HepG2 (cell line): ENCODE data around the gene GDPD1. TPM values are rescaled to one million over a fixed set of nuclear protein-coding genes. Genes with fewer than 3 reads are reported as not detected.

ENCODE experiments used
- ATAC-seq: fragments of 200-7000 bp; cut with Tn5 transposase; 3 replicates; pipeline ENCODE4 v1.9.1; 2020; ENCODE audit warnings: mild to moderate bottlenecking, moderate library complexity
- BruUV-seq: library from RNA; stranded (reverse); fragments of 400-500 nt; replicated peaks from 2 replicates; lab custom pipeline; 2021; lab: Mats Ljungman, UMichigan
- CTCF ChIA-PET: fragments of 300-600 bp; formaldehyde crosslinking; extraction: SDS; loops from one replicate; lab custom pipeline; 2021; ENCODE audit warnings: low total read pairs, inconsistent platforms, low intra/inter-chr PET ratio; lab: Yijun Ruan, JAX
- POLR2A ChIA-PET: fragments of 350-600 bp; sonication (Branson Sonifier 250); formaldehyde crosslinking; loops from one replicate; lab custom pipeline; 2020; ENCODE audit warnings: antibody characterized with exemption, inconsistent platforms; lab: Yijun Ruan, JAX
- DNase-seq: peaks from one replicate; pipeline ENCODE4 v3.0.0-alpha.2; 2015; ENCODE audit warnings: low spot score
- FAIRE-seq: peaks from 3 replicates; lab custom pipeline; 2011; peaks lifted over from hg19 to GRCh38; lab: Jason Lieb, UNC
- H2AFZ ChIP-seq: one replicate; pipeline ENCODE4 v1.6.1; 2011; ENCODE audit warnings: low read length, inconsistent platforms
- H3K27ac ChIP-seq: fragments of 300-600 bp; 3 replicates; pipeline ENCODE4 v1.8.0; 2011; ENCODE audit warnings: mixed run types, mild to moderate bottlenecking, mixed read lengths, low read length, inconsistent platforms; ENCODE audit not compliant: insufficient read depth; ENCODE audit errors: extremely low read length
- H3K27me3 ChIP-seq, 2 experiments: fragments of 200-600 bp in 1 of 2; 2 replicates in 1 of 2; 3 replicates in 1 of 2; pipeline versions ENCODE4 v1.6.0 to v1.8.0; 2011; ENCODE audit warnings: low read length in 2 of 2, mild to moderate bottlenecking in 2 of 2, moderate library complexity in 2 of 2, inconsistent platforms in 1 of 2; ENCODE audit not compliant: insufficient read depth in 2 of 2, control insufficient read depth in 1 of 2
- H3K36me3 ChIP-seq, 2 experiments: fragments of 200-600 bp in 1 of 2; replicated peaks in 1 of 2; 2 replicates in 1 of 2; 3 replicates in 1 of 2; pipeline versions ENCODE4 v1.5.1 to v1.8.0; 2011; ENCODE audit warnings: low read length in 2 of 2, inconsistent platforms in 1 of 2; ENCODE audit not compliant: insufficient read depth in 2 of 2, control insufficient read depth in 1 of 2
- H3K4me1 ChIP-seq: 2 replicates; pipeline ENCODE4 v1.5.1; 2012; ENCODE audit warnings: low read length, inconsistent platforms; ENCODE audit not compliant: insufficient read depth
- H3K4me2 ChIP-seq: 2 replicates; pipeline ENCODE4 v1.6.0; 2011; ENCODE audit warnings: low read depth, low read length, inconsistent platforms
- H3K4me3 ChIP-seq, 3 experiments: fragments of 200-600 bp in 1 of 3; sonication (generic), shearing (Covaris generic) in 1 of 3; replicated peaks in 1 of 3; 2 replicates each; pipeline ENCODE4 v1.5.1; 2011 to 2016; ENCODE audit warnings: low read length in 3 of 3, inconsistent platforms in 2 of 3, low read depth in 2 of 3, mild to moderate bottlenecking in 2 of 3, control low read depth in 1 of 3, mixed read lengths in 1 of 3; ENCODE audit not compliant: insufficient read depth in 1 of 3
- H3K79me2 ChIP-seq: one replicate; pipeline ENCODE4 v1.6.1; 2011; ENCODE audit warnings: low read length, inconsistent platforms; ENCODE audit not compliant: insufficient read depth
- H3K9ac ChIP-seq: 2 replicates; pipeline ENCODE4 v1.6.0; 2011; ENCODE audit warnings: mild to moderate bottlenecking, low read depth, low read length, inconsistent platforms; ENCODE audit not compliant: insufficient read depth
- H3K9me3 ChIP-seq: 2 replicates; pipeline ENCODE4 v1.5.1; 2012; ENCODE audit warnings: mild to moderate bottlenecking, low read length
- H4K20me1 ChIP-seq: 2 replicates; pipeline ENCODE4 v1.6.0; 2011; ENCODE audit warnings: inconsistent platforms, mild to moderate bottlenecking, low read length, moderate library complexity; ENCODE audit not compliant: insufficient read depth
- CEBPB ChIP-seq: IDR thresholded peaks from 2 replicates; pipeline ENCODE4 v1.6.1; 2011; ENCODE audit warnings: low read depth, low read length, improper control_type of control experiment, borderline replicate concordance
- ELF4 ChIP-seq: sonication (generic); formaldehyde crosslinking; IDR thresholded peaks from 2 replicates; pipeline ENCODE4 v1.5.0; 2020; ENCODE audit warnings: missing genetic modification reagents, mild to moderate bottlenecking, moderate library complexity, borderline replicate concordance
- PAX8 ChIP-seq: sonication (generic); formaldehyde crosslinking; IDR thresholded peaks from 2 replicates; pipeline ENCODE4 v1.8.0; 2022; ENCODE audit warnings: mild to moderate bottlenecking, missing genetic modification reagents, borderline replicate concordance
- ZNF280D ChIP-seq: sonication (generic); formaldehyde crosslinking; IDR thresholded peaks from 2 replicates; pipeline ENCODE4 v1.5.1; 2020; ENCODE audit warnings: mild to moderate bottlenecking, missing genetic modification reagents
- WGBS: methylation state at CpG from one replicate; pipeline ENCODE4 v1.1.6; 2017; ENCODE audit warnings: low lambda C conversion rate; 5-methylcytosine and 5-hydroxymethylcytosine counted together
- in situ Hi-C: cut with HindIII; loops from 2 replicates; pipeline ENCODE4 v1.10.0; 2017; ENCODE audit warnings: low pct_unique_long_range_greater_than_20kb; ENCODE audit not compliant: extremely low pct_ligation_motif_present
- intact Hi-C: fragments of 100-400 bp; cut with micrococcal nuclease; formaldehyde crosslinking; loops from one replicate; pipeline ENCODE4 v1.10.0; 2022; ENCODE audit not compliant: unreplicated experiment
- polyA plus RNA-seq, 8 experiments: library from polyadenylated mRNA; depleted of rRNA in 3 of 8; stranded (reverse) in 7 of 8; unstranded in 1 of 8; fragments of >200 nt; fragmentation: Illumina TruSeq in 4 of 8; extraction: Trizol in 4 of 8; gene quantifications; 2 replicates each; pipeline versions ENCODE4 v1.2.1 to v1.2.3, GENCODE V29; 2011 to 2016; ENCODE audit warnings: low read depth in 4 of 8, missing spikeins in 1 of 8, mixed read lengths in 1 of 8; ENCODE audit not compliant: insufficient read depth in 1 of 8
- total RNA-seq, 5 experiments: library from RNA; depleted of rRNA; stranded (reverse); fragments of >200 nt; fragmentation: Illumina TruSeq; extraction: Trizol; gene quantifications; 2 replicates each; pipeline ENCODE4 v1.2.3, GENCODE V29; 2016; ENCODE audit warnings: low read depth in 1 of 5
- TF ChIP-seq, protein P1 (sequence below): sonication (generic); formaldehyde crosslinking; IDR thresholded peaks from 2 replicates; pipeline ENCODE4 v1.5.1; 2020; ENCODE audit warnings: mild to moderate bottlenecking, missing genetic modification reagents, moderate library complexity

GDPD1 gene
- total and polyA plus RNA-seq, 2 of the 13 experiments (the other 11 are each of a cell fraction or from before 2014, with no cell fraction given): 6.0 to 7.7 TPM

- POLR2A ChIA-PET: no interaction called here
- ATAC-seq (no peak), DNase-seq (no peak), FAIRE-seq (no peak)
- Histone ChIP-seq H3K4me2 (no peak overlapping the region), H3K9me3 (no peaks in the 10 kb centered on the region), H2AFZ (no peak overlapping the region), H3K4me3 (no peak overlapping the region), H3K27ac (no peak overlapping the region), H3K79me2 (no peaks in the 10 kb centered on the region), H3K9ac (no peak overlapping the region), H3K27me3 (no peaks in the 10 kb centered on the region), H3K4me1 (peaks cover 41% of the 10 kb centered on the region), H3K36me3 (no peaks in the 10 kb centered on the region), H4K20me1 (no peaks in the 10 kb centered on the region)
- intact Hi-C loops (loop anchor here (5.0 kb wide), 1 partner anchor 1466 kb away; no protein-coding TSS in a partner anchor), in situ Hi-C loops (no loop called here)
- TF ChIP-seq ELF4 (CRISPR knock-in tag): no peak
- no peak for TF ChIP-seq PAX8
- TF ChIP-seq, protein P1, sequence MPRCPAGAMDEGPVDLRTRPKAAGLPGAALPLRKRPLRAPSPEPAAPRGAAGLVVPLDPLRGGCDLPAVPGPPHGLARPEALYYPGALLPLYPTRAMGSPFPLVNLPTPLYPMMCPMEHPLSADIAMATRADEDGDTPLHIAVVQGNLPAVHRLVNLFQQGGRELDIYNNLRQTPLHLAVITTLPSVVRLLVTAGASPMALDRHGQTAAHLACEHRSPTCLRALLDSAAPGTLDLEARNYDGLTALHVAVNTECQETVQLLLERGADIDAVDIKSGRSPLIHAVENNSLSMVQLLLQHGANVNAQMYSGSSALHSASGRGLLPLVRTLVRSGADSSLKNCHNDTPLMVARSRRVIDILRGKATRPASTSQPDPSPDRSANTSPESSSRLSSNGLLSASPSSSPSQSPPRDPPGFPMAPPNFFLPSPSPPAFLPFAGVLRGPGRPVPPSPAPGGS (CRISPR knock-in tag): no peak
- no peak for TF ChIP-seq ZNF280D (CRISPR knock-in tag)
- TF ChIP-seq CEBPB: peak; percentile 59; the same call in 1 of the 2 replicates
- CTCF ChIA-PET: no interaction called here
- 15% methylated on average over 2 of the region's 2 CpGs for WGBS
- no TSS peak for BruUV-seq
Measured at GRCh38 chr17:59298521-59298920, 78.2 kb downstream of the GDPD1 start.
